ENCODE data around the gene SLAMF8.

SLAMF8 gene

GRCh38 chr1:159845751-159846629 lies 19.3 kb downstream of the SLAMF8 start:
- no peak for DNase-seq (ENCODE audit: low read depth)

- DNase-seq (ENCODE audit: low read depth), result no peak
Measured at GRCh38 chr1:159847231-159847630, 20.6 kb downstream of the SLAMF8 start.

GRCh38 chr1:159848326-159848725 lies 21.7 kb downstream of the SLAMF8 start:
- DNase-seq (ENCODE audit: low read depth), result no peak

GRCh38 chr1:159849626-159850366 lies 23.1 kb downstream of the SLAMF8 start:
- peak; percentile 69 for DNase-seq (ENCODE audit: low read depth)

GRCh38 chr1:159851407-159851806 lies 24.7 kb downstream of the SLAMF8 start:
- no peak for DNase-seq (ENCODE audit: low read depth)

- peak; percentile 66 for DNase-seq (ENCODE audit: low read depth)
Measured at GRCh38 chr1:159853417-159854115, 26.9 kb downstream of the SLAMF8 start.

GRCh38 chr1:159854116-159854692 lies 27.5 kb downstream of the SLAMF8 start:
- DNase-seq (ENCODE audit: low read depth), result peak; percentile 65

- DNase-seq (ENCODE audit: low read depth), result peak; percentile 86
Measured at GRCh38 chr1:159854693-159855192, 28.1 kb downstream of the SLAMF8 start.

- DNase-seq (ENCODE audit: low read depth), result no peak
Measured at GRCh38 chr1:159855709-159856108, 29.0 kb downstream of the SLAMF8 start.

GRCh38 chr1:159856576-159856975 lies 29.9 kb downstream of the SLAMF8 start:
- DNase-seq (ENCODE audit: low read depth), result no peak

GRCh38 chr1:159857889-159858288 lies 31.2 kb downstream of the SLAMF8 start:
- DNase-seq (ENCODE audit: low read depth), result no peak

GRCh38 chr1:159859767-159860322 lies 33.2 kb downstream of the SLAMF8 start:
- DNase-seq (ENCODE audit: low read depth), result no peak

- peak; percentile 41 for DNase-seq (ENCODE audit: low read depth)
Measured at GRCh38 chr1:159860456-159860855, 33.8 kb downstream of the SLAMF8 start.

- no peak for DNase-seq (ENCODE audit: low read depth)
Measured at GRCh38 chr1:159861218-159861617, 34.5 kb downstream of the SLAMF8 start.

- DNase-seq (ENCODE audit: low read depth), result no peak
Measured at GRCh38 chr1:159862031-159862430, 35.4 kb downstream of the SLAMF8 start.

GRCh38 chr1:159862557-159862956 lies 35.9 kb downstream of the SLAMF8 start, which contains the start of gene VSIG8:
TSS of gene VSIG8 (minus strand) at chr1:159862657. CDS start at chr1:159862521, 136 bp downstream.
- no peak for DNase-seq (ENCODE audit: low read depth)

- no peak for DNase-seq (ENCODE audit: low read depth)
Measured at GRCh38 chr1:159864262-159864661, 37.6 kb downstream of the SLAMF8 start.

GRCh38 chr1:159866066-159866465 lies 39.4 kb downstream of the SLAMF8 start:
- DNase-seq (ENCODE audit: low read depth), result peak; percentile 22

GRCh38 chr1:159866905-159867663 lies 40.4 kb downstream of the SLAMF8 start:
- DNase-seq (ENCODE audit: low read depth), result no peak

GRCh38 chr1:159867664-159868026 lies 41.0 kb downstream of the SLAMF8 start:
- no peak for DNase-seq (ENCODE audit: low read depth)

- DNase-seq (ENCODE audit: low read depth), result no peak
Measured at GRCh38 chr1:159868766-159869165, 42.1 kb downstream of the SLAMF8 start.

Measured in EH (cell line).